GM19239 (cell line): ENCODE data around the gene ANKUB1.
"Not testable (repeated sequence)": the region's sequence is repeated elsewhere in the genome, so short reads cannot be mapped to it uniquely, and the experiment has no call there.

Experiments used
- DNase-seq: peaks from one replicate; pipeline ENCODE4 v3.0.0; 2011; ENCODE audit warnings: low spot score; ENCODE audit not compliant: insufficient read length
- FAIRE-seq: peaks from 2 replicates; lab custom pipeline; 2011; peaks lifted over from hg19 to GRCh38; lab: Jason Lieb, UNC

Gene ANKUB1, protein sequence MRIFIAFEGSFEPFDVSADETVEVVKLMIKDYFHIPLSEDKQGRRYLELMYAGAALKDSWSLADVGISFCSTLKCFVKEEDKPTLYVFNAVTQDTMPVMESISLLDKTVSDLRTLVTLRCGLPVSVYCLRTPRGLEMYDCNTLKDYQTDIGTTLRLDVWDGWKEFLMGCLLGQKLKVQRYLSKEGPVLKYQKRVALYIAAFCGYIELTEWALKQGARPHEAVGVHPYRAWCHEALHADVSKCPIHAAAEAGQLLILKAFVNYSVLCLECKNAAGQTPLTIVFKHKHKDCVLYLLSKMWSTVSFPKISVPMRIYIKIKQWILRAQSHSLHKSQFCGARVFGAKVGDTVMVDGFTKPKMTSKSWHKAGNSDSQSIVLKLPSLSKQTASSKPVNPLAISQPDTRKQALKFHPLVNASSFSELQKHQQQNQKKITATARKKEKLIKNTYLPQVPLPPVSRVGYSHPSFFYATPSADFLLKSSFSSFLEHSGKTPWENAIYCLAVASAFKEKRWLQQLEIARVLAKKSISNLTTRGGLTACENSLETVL

DNA sequence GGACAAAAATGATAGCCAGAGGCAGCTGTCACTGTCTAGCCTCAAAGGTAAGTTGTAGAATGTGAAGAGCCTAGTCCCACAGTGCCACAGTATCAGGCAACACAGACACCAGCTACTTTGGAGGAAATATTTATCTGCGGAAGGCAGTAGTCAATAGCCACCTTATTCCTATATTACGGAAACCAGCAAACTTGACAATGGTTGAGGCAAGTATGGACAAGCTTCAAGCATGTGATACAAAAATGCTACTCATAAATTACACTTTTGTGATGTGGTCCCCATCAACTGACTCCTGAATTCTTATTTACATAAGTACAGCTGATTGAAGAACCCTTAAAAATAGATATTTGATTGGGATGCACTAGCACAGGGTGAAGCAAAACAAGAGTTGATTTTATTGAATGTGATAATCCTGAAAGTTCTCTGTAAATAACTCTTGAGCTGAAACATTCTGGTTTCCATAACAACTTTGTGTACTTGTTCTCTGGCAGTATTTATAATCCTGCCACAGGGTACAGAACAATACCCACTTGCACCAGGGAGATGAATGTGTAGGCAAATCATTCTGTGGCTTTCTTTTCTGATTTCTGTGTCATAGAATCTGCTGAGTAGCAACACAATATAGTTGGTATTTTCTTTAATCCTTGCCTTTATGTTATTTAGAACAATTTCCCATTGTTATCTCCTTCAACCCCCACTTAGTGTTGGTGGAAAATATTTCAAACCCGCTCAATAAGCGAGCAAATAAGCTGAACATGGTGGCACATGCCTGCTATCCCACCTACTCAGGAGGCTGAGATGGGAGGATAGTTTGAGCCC, at the start of gene ANKUB1:
ANKUB1 (minus strand) TSS at position 103 of the 819 bp plus-strand sequence. CDS start 188 bp downstream, outside the sequence.
- FAIRE-seq (no peak), DNase-seq (no peak)

DNA sequence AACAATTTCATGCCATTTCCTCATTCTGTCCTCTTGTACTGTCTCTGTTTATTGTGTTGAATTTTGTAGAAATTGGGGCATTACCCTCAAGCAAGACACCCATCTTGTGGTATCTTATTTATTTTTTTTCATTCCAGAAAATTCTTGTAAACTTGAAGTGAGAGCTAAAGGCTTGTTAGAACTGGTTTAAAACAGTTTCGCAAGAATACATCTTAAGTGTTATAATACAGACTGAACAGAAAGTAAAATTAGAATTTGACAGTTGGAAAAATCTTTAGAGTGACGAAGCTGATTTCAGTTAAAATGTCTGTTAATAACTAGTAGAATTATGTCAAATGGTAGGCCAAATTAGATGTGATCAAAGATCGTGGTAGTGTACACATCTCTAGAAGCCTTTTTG, 47.5 kb upstream of the ANKUB1 start:
- DNase-seq (no peak), FAIRE-seq (no peak)

DNA sequence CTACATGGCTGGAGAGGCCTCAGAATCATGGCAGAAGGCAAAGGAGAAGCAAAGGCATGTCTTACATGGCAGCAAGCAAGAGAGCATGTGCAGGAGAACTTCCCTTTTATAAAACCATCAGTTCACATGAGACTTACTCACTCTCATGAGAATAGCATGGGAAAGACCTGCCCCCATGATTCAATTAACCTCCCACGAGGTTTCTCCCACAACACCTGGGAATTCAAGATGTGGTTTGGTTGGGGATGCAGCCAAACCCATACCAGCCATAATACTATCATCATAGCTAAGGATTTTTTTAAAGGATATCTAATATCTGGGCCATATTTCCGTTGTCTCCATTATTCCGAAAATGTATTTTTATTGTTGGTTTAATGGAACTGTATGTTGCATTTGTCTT, 47.1 kb upstream of the ANKUB1 start:
- FAIRE-seq, DNase-seq: not testable (repeated sequence)

DNA sequence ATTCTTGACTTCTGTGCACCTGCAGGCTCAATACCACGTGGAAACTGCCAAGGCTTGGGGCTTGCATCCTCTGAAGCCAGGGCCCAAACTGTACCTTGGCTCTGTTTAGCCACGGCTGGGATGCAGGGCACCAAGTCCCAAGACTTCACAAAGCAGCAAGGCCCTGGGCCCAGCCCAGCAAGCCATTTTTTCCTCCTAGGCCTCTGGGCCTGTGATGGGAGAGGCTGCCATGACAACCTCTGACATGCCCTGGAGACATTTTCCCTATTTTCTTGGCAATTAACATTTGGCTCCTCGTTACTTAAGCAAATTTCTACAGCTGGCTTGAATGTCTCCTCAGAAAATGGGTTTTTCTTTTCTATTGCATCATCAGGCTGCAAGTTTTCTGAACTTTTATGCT, 46.1 kb upstream of the ANKUB1 start:
- not testable (repeated sequence) for FAIRE-seq, DNase-seq

DNA sequence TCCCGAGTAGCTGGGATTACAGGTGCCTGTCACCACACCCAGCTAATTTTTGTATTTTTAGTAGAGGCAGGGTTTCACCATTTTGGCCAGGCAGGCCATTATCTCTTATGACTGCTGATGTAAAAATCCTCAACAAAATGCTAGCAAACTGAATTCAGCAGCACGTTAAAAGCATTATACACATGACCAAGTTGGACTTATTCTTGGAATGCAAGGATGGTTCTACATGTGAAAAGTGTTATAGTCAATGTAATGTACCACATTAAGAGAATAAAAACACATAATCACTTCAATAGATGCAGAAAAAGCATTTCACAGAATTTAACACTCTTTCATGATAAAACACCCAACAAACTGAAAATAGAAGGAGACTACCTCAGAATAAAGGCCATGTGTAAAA, 40.9 kb upstream of the ANKUB1 start:
- FAIRE-seq (no peak), DNase-seq (no peak)

DNA sequence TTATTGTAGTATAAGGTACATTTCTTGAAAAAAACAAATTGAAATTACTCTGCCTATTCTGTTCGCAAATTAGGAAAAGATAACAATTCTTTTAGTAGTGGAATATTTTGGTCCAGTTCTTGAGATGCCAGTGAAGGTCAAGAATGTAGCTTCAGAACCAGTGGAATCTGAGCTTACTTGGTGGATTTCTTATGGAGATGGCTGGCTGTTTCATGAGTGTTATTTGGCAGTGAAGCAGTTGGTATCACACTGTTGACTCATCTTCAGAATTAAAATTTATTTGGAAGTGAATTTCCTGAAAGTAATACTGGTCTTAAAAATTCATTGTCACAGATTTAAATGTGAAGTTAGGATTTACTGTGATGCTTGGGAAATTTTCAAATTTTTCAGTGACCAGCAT, 39.7 kb upstream of the ANKUB1 start:
- no peak for FAIRE-seq

DNA sequence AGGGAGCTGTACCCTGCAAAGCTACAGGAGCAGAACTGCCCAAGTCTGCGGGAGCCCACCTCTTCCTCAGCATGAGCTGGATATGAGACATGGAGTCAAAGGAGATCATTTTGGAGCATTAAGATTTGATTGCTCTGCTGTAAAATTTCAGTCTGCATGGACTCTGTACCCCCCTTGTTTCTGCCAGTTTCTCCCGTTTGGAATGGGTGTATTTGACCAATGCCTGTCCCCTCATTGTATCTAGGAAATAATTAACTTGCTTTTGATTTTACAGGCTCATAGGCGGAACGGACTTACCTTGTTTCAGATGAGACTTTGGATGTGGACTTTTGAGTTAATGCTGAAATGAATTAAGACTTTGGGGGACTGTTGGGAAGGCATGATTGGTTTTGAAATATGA, 39.0 kb upstream of the ANKUB1 start:
- FAIRE-seq (no peak), DNase-seq (no peak)

More for the DNA sequence above, 39.7 kb upstream of the ANKUB1 start:
- no peak for DNase-seq

DNA sequence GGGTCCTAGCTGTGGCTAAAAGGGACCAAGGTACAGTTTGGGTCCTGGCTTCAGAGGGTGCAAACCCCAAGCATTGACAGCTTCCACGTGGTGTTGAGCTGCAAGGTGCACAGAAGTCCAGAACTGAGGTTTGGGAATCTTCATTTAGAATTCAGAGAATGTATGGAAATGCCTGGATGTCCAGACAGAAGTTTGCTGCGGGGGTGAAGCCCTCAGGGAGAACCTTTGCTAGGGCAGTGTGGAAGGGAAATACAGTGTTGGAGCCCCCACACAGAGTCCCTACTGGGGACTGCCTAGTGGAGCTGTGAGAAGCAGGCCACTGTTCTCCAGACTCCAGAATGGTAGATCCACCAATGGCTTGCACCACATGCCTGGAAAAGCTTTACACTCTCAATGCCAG, 38.5 kb upstream of the ANKUB1 start:
- FAIRE-seq = no peak
- DNase-seq = no peak

DNA sequence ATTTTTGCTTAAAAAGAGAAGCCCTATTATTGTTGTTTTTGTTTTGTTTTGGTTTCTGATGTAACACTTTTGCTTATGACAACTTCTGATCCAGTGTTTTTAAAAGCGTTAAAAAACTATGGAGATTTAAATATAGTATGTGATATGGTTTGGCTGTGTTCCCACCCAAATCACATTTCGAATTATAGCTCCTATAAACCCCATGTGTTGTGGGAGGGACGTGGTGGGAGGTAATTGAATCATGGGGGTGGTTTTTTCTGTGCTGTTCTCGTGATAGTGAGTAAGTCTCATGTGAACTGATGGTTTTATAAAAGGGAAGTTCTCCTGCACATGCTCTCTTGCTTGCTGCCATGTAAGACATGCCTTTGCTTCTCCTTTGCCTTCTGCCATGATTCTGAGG, 37.3 kb upstream of the ANKUB1 start:
- DNase-seq, FAIRE-seq: not testable (repeated sequence)

DNA sequence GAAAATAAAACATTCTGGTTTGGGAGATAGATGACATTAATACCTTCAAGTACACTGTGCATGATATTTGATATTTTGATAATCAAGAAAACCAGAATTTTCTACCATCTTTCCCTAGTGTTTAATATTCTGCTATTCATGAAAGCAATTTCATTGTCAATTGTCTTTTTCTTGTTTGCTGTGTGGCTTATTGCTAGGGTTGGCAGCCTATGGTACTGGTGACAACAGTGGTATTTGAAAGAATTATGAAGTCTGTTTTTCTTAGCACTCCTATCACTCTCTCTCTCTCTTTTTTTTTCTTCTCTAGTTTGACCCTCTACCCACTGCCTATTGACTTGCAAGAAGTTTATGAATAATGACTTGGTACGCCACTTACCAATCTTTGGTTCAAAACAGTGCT, 36.0 kb upstream of the ANKUB1 start:
- FAIRE-seq (no peak), DNase-seq (no peak)

DNA sequence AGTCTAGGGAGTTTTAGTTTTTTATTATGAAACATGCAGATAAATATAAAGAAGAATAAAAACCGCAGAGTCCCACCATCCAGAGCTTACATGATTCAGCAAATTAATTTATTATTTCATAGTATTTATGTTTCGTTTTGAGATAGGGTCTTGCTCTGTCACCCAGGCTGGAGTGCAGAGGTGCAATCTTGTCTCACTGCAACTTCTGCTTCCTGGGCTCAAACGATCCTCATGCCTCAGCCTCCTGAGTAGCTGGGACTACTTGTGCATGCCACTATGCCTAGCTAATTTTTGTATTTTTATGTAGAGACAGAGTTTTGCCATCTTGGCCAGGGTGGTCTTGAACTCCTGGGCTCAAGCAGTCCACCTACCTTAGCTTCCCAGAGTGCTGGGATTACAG, 34.3 kb upstream of the ANKUB1 start:
- no peak for DNase-seq
- no peak for FAIRE-seq

DNA sequence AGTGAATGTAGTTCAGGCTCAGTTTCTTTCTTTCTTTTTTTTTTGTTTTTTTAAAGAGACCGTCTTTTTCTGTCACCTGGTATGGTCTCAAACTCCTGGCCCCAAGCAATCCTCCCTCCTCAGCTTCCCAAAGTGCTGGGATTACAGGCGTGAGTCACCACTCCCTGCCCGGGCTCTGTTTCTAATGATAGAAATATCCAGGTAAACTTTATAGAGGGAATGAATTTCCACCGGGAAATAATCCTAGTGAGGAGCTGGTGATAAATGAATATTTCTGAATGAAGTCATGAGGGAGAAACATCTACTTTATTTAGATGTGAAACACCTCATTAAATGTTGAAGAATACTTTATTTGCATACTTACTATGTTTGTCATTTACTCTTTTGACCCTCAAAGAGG, 27.8 kb upstream of the ANKUB1 start:
- no peak for FAIRE-seq
- DNase-seq = no peak

DNA sequence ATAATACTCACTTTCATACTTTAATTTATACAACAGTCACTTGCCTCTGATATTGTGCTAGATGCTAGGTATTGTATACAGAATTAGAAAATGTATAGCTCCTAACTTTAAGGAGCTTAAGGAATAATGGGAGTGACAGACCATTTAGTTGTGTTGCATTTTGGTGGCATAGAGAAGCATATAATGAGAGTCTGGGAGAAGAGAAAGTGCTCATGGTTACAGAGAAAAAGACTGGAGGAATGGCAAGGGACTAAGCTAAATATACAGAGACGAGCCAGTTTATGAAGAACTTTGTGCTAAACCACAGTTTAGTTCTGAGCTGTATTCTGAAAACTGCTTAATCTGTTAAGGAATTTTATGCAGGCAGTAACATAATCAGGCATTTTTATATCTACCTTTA, 27.1 kb upstream of the ANKUB1 start:
- FAIRE-seq (peak; percentile 21), DNase-seq (no peak)

DNA sequence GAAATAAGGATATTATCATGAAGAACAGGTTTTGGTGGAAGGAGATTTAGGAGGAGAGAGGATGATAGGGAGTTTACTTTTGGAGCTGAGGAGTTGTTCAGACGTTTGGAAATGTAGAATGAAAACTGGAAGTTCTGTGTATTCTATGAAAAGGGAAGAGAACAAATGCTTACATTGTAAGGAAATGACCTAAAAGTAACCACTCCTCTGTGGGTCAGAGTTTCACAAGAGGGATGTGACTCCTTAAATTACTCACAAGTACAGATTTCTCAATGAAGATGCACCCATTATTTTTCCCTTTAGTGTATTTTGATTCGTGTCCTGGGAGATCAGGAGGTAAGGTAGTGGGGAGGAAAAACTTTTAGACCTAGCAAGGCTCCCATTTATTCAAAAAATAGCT, 24.6 kb upstream of the ANKUB1 start:
- DNase-seq (no peak), FAIRE-seq (no peak)

DNA sequence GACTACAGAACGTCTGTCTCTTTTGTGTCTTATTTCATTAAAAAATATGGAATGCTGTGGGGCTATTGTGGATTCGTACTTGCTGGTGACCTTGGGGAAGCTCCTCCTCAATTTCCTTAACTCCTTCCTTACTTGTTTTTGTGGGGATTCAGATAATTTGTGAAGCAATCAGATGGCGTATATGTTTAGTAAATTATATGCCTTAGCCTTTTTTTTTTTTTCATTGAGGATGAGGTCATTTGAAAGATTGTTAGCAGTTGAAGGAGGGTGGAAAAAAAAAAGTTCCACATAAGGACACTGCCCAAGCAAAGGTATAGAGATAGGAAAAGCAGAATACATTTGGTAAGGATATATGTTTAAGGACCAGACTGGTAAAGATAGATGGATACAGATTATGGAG, 24.0 kb upstream of the ANKUB1 start:
- FAIRE-seq (no peak), DNase-seq (no peak)

DNA sequence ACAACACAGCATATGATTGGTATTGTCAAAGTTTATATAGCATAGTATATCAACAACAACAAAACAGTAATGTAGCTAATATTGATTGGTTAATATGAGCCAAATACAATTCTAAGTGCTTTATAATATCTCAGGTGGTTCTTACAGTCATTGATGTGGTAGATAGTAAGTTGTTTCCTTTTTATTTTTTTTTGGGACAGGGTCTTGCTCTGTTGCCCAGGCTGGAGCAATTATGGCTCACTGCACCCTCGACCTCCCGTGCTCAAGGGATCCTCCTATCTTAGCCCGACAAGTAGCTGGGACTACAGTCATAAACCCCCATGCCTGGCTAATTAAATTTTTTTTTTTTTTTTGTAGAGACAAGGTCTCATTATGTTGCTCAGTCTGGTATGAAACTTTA, 23.4 kb upstream of the ANKUB1 start:
- FAIRE-seq = no peak
- DNase-seq = no peak

DNA sequence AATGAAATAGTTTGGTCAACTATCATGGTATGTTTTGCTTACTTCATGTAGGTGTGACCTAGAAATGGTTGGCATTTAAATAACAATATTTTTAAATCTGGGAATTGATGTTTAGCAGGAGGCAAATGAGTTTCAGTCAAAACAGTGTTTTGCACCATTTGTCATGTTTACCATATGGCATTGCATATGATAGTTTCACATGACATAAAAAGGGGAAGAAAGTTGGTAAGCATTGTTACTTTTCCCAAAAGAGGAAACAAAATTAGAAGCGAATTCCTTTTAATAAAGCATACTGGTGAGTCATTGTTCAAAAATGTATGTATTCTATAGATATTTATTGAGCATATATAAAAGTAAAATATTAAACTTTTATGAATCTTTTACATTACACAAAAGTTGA, 23.0 kb upstream of the ANKUB1 start:
- DNase-seq (no peak), FAIRE-seq (no peak)

DNA sequence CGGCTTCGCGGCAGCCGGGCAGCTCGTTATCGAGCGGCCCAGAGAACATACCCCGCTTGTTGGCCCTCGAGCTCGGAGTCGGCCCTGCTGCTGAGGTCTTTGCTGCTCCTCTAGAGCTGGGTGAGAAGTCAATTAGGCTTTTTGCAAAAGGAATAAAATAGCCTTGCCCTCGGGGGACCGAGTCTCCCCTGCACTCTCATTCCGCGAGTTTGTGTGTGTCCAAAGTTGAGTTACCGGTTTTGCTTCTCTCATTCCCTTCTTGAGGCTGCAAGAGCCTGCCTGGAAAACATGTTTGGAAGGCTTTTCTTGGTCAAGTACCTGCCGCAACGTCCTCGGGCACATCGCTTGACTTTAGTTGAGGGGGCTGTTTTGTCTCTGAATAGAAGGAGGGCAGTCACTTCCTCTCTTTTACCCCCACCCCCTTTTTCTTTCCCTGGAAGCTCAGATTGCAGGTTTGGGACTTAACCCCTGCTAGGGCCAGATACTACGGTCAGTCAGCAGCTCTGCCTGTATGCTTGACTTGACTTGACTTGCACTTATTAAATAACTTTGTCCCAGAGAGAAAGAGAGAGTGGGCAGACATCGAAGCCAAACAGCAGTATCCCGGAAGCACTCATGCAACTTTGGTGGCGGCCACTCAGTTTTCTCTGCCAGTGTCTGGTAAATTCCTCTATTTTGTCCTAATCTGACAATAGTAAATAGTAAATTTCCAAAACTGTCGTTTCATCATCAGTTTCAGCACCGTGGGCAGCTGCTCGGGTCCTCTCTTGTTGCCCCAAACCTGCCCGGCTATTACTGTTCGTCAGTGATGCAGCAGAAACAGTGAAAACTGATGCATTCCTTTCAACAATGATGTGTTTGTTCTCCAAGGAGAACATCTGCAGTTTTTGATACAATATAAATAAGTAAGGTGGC, 21.3 kb upstream of the ANKUB1 start:
- FAIRE-seq (no peak), DNase-seq (no peak)

DNA sequence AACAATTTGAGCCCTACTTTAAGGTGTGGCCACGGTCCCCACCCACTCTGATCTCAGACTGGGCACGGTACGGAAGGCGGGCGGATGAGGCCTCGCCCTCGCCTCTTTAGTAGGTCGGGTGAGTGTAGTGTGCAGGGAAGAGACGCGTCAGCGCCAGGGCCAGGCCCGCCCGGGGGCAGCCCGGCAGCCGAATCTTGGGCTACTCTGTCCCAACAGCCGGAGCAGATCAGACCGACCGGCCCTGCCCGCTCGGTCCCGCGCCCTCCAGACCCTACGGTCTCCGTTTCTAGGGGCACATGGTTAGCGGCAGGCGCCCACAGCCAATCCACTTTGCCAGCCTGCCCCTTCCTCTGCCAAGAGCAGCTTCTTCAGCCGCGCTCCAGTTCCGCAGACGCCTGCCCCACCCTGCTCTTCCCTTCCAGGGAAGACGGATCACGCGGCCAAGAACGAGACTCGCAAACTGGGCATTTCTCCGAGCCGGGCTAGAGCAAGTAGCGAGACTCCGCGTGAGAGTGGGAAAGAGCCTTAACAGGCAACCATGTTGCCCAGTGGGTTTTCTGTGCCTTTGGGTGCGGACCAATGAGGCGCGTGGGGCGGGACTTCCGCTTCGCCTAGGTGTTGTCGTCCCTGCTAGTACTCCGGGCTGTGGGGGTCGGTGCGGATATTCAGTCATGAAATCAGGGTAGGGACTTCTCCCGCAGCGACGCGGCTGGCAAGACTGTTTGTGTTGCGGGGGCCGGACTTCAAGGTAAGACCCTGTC, 20.4 kb upstream of the ANKUB1 start, which contains the start of gene RNF13:
RNF13 (plus strand) TSS at position 610 of the 761 bp plus-strand sequence. CDS start 32,812 bp downstream, outside the sequence.
- FAIRE-seq (peak; percentile 94), DNase-seq (peak; percentile 54)
